ENCODE results near the gene CALCOCO1. TPM values are rescaled to one million over a fixed set of nuclear protein-coding genes. Genes with fewer than 3 reads are reported as not detected.

The CALCOCO1 gene
- total and polyA plus RNA-seq, 2 of the 13 experiments (the other 11 are each of a cell fraction or from before 2014, with no cell fraction given), result 7.7 to 47.7 TPM

- TF ChIP-seq STAT6 (CRISPR knock-in tag; IDR thresholded peaks at IDR 0.05; ENCODE audit: borderline replicate concordance) (no peak), BATF2 (CRISPR knock-in tag; IDR thresholded peaks at IDR 0.05) (no peak), PATZ1 (CRISPR knock-in tag; IDR thresholded peaks at IDR 0.05) (peak; percentile 66), ZNF546 (CRISPR knock-in tag; conservative IDR thresholded peaks at IDR 0.05) (no peak), ZNF704 (CRISPR knock-in tag; IDR thresholded peaks at IDR 0.05; ENCODE audit: borderline replicate concordance) (no peak), ZNF232 (CRISPR knock-in tag; IDR thresholded peaks at IDR 0.05; ENCODE audit: borderline replicate concordance) (no peak), ZNF180 (CRISPR knock-in tag; IDR thresholded peaks at IDR 0.05; ENCODE audit: borderline replicate concordance, low read depth) (no peak), TBX3 (IDR thresholded peaks at IDR 0.05; ENCODE audit: borderline replicate concordance) (no peak), GATAD1 (CRISPR knock-in tag; IDR thresholded peaks at IDR 0.05) (0 out of 2 replicates have a peak, but pooled peaks have one; percentile 28), KMT2A (CRISPR knock-in tag; IDR thresholded peaks at IDR 0.05) (no peak), TCF7L2 (IDR thresholded peaks at IDR 0.05; ENCODE audit: low read depth, low read length) (no peak), HOXA5 (CRISPR knock-in tag; IDR thresholded peaks at IDR 0.05) (no peak), ISX (CRISPR knock-in tag; conservative IDR thresholded peaks at IDR 0.05) (no peak), DPF2 (CRISPR knock-in tag; IDR thresholded peaks at IDR 0.05; ENCODE audit: borderline replicate concordance, low read depth) (peak; percentile 28; the same call in 1 of the 2 replicates), E2F2 (CRISPR knock-in tag; IDR thresholded peaks at IDR 0.05; ENCODE audit: borderline replicate concordance) (no peak), ZC3H4 (CRISPR knock-in tag; IDR thresholded peaks at IDR 0.05; ENCODE audit: borderline replicate concordance) (no peak), KLF11 (CRISPR knock-in tag; IDR thresholded peaks at IDR 0.05) (no peak), ZNF780A (CRISPR knock-in tag; IDR thresholded peaks at IDR 0.05) (no peak), RFX1 (IDR thresholded peaks at IDR 0.05) (no peak), ZNF451 (CRISPR knock-in tag; IDR thresholded peaks at IDR 0.05) (no peak), TGIF2 (CRISPR knock-in tag; IDR thresholded peaks at IDR 0.05) (peak; percentile 74; the same call in 1 of the 2 replicates), ZNF225 (CRISPR knock-in tag; IDR thresholded peaks at IDR 0.05) (no peak), SRSF4 (IDR thresholded peaks at IDR 0.05; ENCODE audit: low read depth, low read length, poor library complexity, severe bottlenecking) (no peak), KDM5A (IDR thresholded peaks at IDR 0.05; ENCODE audit: borderline replicate concordance, low read length) (no peak; the same call in 1 of the 2 replicates)
These were observed 68.2 kb downstream of the CALCOCO1 start (continued) for GRCh38 chr12:53659011-53659551.

All from HepG2 (cell line).